OCI-LY7 (cell line): ENCODE data around the gene PTPN13.

Experiments
- CTCF ChIP-seq: fragments of 200-600 bp; sonication (generic); conservative IDR thresholded peaks from 2 replicates; pipeline ENCODE4 v1.5.1; 2014; ENCODE audit warnings: mild to moderate bottlenecking, antibody characterized with exemption, low read length, moderate library complexity, mixed read lengths
- EZH2phosphoT487 ChIP-seq: fragments of 200-600 bp; sonication (generic); IDR thresholded peaks from 2 replicates; pipeline ENCODE4 v1.6.1; 2018; ENCODE audit warnings: low read depth, borderline replicate concordance, mild to moderate bottlenecking, mixed run types, antibody characterized with exemption, low read length, moderate library complexity, mixed read lengths

- no peak for TF ChIP-seq CTCF
- TF ChIP-seq EZH2phosphoT487: no peak
These were observed 46.4 kb downstream of the PTPN13 start for GRCh38 chr4:86640469-86640868.
